B cell (primary cell): Measurements from ENCODE around the gene C20orf204. TPM values are rescaled to one million over a fixed set of nuclear protein-coding genes. Genes with fewer than 3 reads are reported as not detected.

Source experiments
- ATAC-seq: fragments of 200-7000 bp; cut with Tn5 transposase; one replicate; pipeline ENCODE4 v1.10.0; 2021; ENCODE audit warnings: low read depth, mild to moderate bottlenecking, moderate number of reproducible peaks, moderate library complexity
- CTCF ChIA-PET: fragments of 350-600 bp; sonication (Branson Sonifier 250); formaldehyde crosslinking; loops from one replicate; lab custom pipeline; 2021; ENCODE audit warnings: antibody characterized with exemption, inconsistent platforms; lab: Charles Lee
- POLR2A ChIA-PET: fragments of 350-600 bp; sonication (Branson Sonifier 250); formaldehyde crosslinking; loops from one replicate; lab custom pipeline; 2021; ENCODE audit warnings: antibody characterized with exemption; lab: Charles Lee
- DNase-seq: peaks from one replicate; pipeline ENCODE4 v3.0.0; 2013
- H2AFZ ChIP-seq: 2 replicates; pipeline ENCODE4 v1.6.1; 2012; ENCODE audit warnings: mild to moderate bottlenecking, low read depth, low read length; ENCODE audit not compliant: insufficient read depth, poor library complexity, severe bottlenecking
- H3K27ac ChIP-seq, 2 donors: 1 replicate in 1 of 2; 2 replicates in 1 of 2; pipeline ENCODE4 v1.5.1; 2012 to 2013; ENCODE audit warnings: low read length in 2 of 2, mild to moderate bottlenecking in 2 of 2, moderate library complexity in 1 of 2
- H3K27me3 ChIP-seq, 4 experiments: fragments of 200-600 bp in 1 of 4; sonication (generic) in 1 of 4; replicated peaks in 1 of 4; 1 replicate in 2 of 4; 2 replicates in 2 of 4; pipeline versions ENCODE4 v1.6.1 to v1.7.0; 2013 to 2016; ENCODE audit warnings: low read length in 3 of 4, mild to moderate bottlenecking in 2 of 4, mixed read lengths in 1 of 4, moderate library complexity in 1 of 4; ENCODE audit not compliant: insufficient read depth in 4 of 4, control insufficient read depth in 3 of 4; ENCODE audit errors: control extremely low read depth in 1 of 4
- H3K36me3 ChIP-seq, 2 experiments: replicated peaks in 1 of 2; 1 replicate in 1 of 2; 2 replicates in 1 of 2; pipeline versions ENCODE4 v1.6.1 to v1.7.1; 2013; ENCODE audit warnings: low read length in 1 of 2; ENCODE audit not compliant: insufficient read depth in 2 of 2, control insufficient read depth in 1 of 2; ENCODE audit errors: control extremely low read depth in 1 of 2, extremely low read depth in 1 of 2
- H3K4me1 ChIP-seq, 2 donors: fragments of 200-600 bp in 1 of 2; sonication (generic) in 1 of 2; 1 replicate in 1 of 2; 2 replicates in 1 of 2; pipeline versions ENCODE4 v1.5.1 to v1.6.1; 2013 to 2017; ENCODE audit warnings: low read length in 2 of 2; ENCODE audit not compliant: control insufficient read depth in 2 of 2, insufficient read depth in 2 of 2
- H3K4me2 ChIP-seq: replicated peaks from 2 replicates; pipeline ENCODE3; 2012; ENCODE audit warnings: mild to moderate bottlenecking, low read depth, low read length; ENCODE audit not compliant: poor library complexity, severe bottlenecking
- H3K4me3 ChIP-seq, 5 experiments: fragments of 200-600 bp in 1 of 5; sonication (generic) in 1 of 5; 1 replicate in 3 of 5; 2 replicates in 2 of 5; pipeline versions ENCODE4 v1.5.1 to v1.7.0; 2011 to 2016; ENCODE audit warnings: low read length in 4 of 5, mild to moderate bottlenecking in 4 of 5, low read depth in 2 of 5, control low read depth in 1 of 5, moderate library complexity in 1 of 5; ENCODE audit not compliant: insufficient read depth in 1 of 5; ENCODE audit errors: control extremely low read depth in 1 of 5, extremely low read depth in 1 of 5
- H3K79me2 ChIP-seq: fragments of 200-600 bp; sonication (generic); one replicate; pipeline ENCODE4 v1.6.0; 2016; ENCODE audit warnings: low read length; ENCODE audit not compliant: control insufficient read depth, insufficient read depth
- H3K9ac ChIP-seq: fragments of 200-600 bp; sonication (generic); 2 replicates; pipeline ENCODE4 v1.6.1; 2017; ENCODE audit warnings: mild to moderate bottlenecking, low read length, moderate library complexity
- H3K9me3 ChIP-seq, 3 donors: one replicate each; pipeline versions ENCODE4 v1.6.1 to v1.7.1; 2013; ENCODE audit warnings: low read length in 2 of 3; ENCODE audit not compliant: control insufficient read depth in 2 of 3, insufficient read depth in 1 of 3; ENCODE audit errors: control extremely low read depth in 1 of 3
- H4K20me1 ChIP-seq: 2 replicates; pipeline ENCODE4 v1.6.0; 2012; ENCODE audit warnings: mild to moderate bottlenecking, low read length; ENCODE audit not compliant: insufficient read depth, control insufficient read depth, poor library complexity, severe bottlenecking
- H3K27ac Mint-ChIP-seq: one replicate; pipeline ENCODE4 v1.8.0; 2021; ENCODE audit warnings: mixed read lengths
- H3K27me3 Mint-ChIP-seq: one replicate; pipeline ENCODE4 v1.8.0; 2021; ENCODE audit warnings: mixed read lengths
- H3K4me1 Mint-ChIP-seq: one replicate; pipeline ENCODE4 v1.8.0; 2021; ENCODE audit warnings: mixed read lengths
- H3K4me3 Mint-ChIP-seq: one replicate; pipeline ENCODE4 v1.8.0; 2021; ENCODE audit warnings: mixed read lengths
- H3K9me3 Mint-ChIP-seq: one replicate; pipeline ENCODE4 v1.8.0; 2022; ENCODE audit warnings: mixed read lengths; ENCODE audit not compliant: insufficient read depth
- EZH2 ChIP-seq: IDR thresholded peaks from 2 replicates; pipeline ENCODE4 v1.6.1; 2012; ENCODE audit warnings: borderline replicate concordance, low read depth, mild to moderate bottlenecking, moderate library complexity, low read length; ENCODE audit not compliant: insufficient read depth, poor library complexity, severe bottlenecking
- WGBS: methylation state at CpG from one replicate; pipeline ENCODE4 v1.1.5; 2013; ENCODE audit warnings: missing lambda C conversion rate; ENCODE audit not compliant: insufficient coverage; 5-methylcytosine and 5-hydroxymethylcytosine counted together
- intact Hi-C: fragments of 100-400 bp; cut with micrococcal nuclease; formaldehyde crosslinking; loops from one replicate; pipeline ENCODE4 v1.10.0; 2022
- polyA plus RNA-seq: library from polyadenylated mRNA; depleted of rRNA; stranded (reverse); fragments of >200 nt; gene quantifications from 2 replicates; pipeline ENCODE4 v1.2.3, GENCODE V29; 2012
- total RNA-seq, 2 donors: library from RNA; stranded (reverse); fragments of 120-200 nt in 1 of 2; gene quantifications; 1 replicate in 1 of 2; 2 replicates in 1 of 2; pipeline versions ENCODE4 v1.2.3 to v1.2.4, GENCODE V29; 2013 to 2022
- TF ChIP-seq, protein P1 (sequence below): fragments of 200-600 bp; IDR thresholded peaks from one replicate; pipeline ENCODE4 v1.8.0; 2022; ENCODE audit warnings: antibody characterized with exemption, mild to moderate bottlenecking

Gene C20orf204
- total and polyA plus RNA-seq, 2 donors (not counting 1 experiment from before 2014, with no cell fraction given): 0.24 to 2.5 TPM

DNA sequence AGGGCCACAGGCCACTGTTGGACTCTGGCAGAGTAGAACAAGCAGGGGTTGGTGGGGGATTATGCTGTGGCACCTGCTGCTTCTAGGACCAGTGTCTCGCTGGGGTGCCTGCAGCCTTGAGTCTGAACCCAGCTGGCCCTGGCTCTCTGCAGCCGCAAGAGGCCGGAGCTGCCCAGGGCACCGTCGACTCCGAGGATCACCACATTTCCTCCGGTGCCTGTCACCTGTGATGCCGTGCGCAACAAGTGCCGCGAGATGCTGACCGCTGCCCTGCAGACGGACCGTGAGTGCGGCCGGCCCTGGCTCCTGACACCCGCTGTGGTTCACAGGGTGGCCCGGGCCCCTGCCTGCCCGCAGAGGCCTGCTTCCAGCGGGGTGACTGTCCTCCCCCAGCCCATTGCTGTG, 33.2 kb downstream of the C20orf204 start:
- no peak for TF ChIP-seq EZH2
- TF ChIP-seq, protein P1, sequence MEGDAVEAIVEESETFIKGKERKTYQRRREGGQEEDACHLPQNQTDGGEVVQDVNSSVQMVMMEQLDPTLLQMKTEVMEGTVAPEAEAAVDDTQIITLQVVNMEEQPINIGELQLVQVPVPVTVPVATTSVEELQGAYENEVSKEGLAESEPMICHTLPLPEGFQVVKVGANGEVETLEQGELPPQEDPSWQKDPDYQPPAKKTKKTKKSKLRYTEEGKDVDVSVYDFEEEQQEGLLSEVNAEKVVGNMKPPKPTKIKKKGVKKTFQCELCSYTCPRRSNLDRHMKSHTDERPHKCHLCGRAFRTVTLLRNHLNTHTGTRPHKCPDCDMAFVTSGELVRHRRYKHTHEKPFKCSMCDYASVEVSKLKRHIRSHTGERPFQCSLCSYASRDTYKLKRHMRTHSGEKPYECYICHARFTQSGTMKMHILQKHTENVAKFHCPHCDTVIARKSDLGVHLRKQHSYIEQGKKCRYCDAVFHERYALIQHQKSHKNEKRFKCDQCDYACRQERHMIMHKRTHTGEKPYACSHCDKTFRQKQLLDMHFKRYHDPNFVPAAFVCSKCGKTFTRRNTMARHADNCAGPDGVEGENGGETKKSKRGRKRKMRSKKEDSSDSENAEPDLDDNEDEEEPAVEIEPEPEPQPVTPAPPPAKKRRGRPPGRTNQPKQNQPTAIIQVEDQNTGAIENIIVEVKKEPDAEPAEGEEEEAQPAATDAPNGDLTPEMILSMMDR: no peak
- Histone ChIP-seq H3K27me3 (no peaks in the 10 kb centered on the region), H3K27ac (no peak overlapping the region), H3K4me3 (no peak overlapping the region), H2AFZ (no peak overlapping the region), H3K4me2 (no peak overlapping the region), H3K4me1 (peaks cover 49 to 84% of the 10 kb centered on the region in 2 donors), H4K20me1 (peaks cover 47% of the 10 kb centered on the region), H3K9ac (no peak overlapping the region), H3K79me2 (peaks cover 25% of the 10 kb centered on the region), H3K36me3 (peaks cover 0 to 26% of the 10 kb centered on the region in 2 experiments), H3K9me3 (no peaks in the 10 kb centered on the region)
- ATAC-seq (no peak), DNase-seq (no peak)
- POLR2A ChIA-PET: interaction anchor here (1.0 to 2.5 kb wide), 2 partner anchors 9 to 89 kb away, joined by 3 to 19 read pairs; partner anchors contain the start of genes OPRL1, PRPF6 and RGS19
- peak overlapping the region; percentile 53 for H3K27ac Mint-ChIP-seq
- H3K27me3 Mint-ChIP-seq: no peaks in the 10 kb centered on the region
- WGBS: 83% methylated on average over 20 of the region's 20 CpGs
- intact Hi-C loops: no loop called here
- no peaks in the 10 kb centered on the region for H3K9me3 Mint-ChIP-seq
- H3K4me1 Mint-ChIP-seq: peaks cover 64% of the 10 kb centered on the region
- no peak overlapping the region for H3K4me3 Mint-ChIP-seq
- CTCF ChIA-PET: interaction anchor here (0.7 to 2.3 kb wide), 11 partner anchors 9 to 51 kb away, joined by 3 to 10 read pairs (median 8); partner anchors contain the start of genes LKAAEAR1 and RGS19

DNA sequence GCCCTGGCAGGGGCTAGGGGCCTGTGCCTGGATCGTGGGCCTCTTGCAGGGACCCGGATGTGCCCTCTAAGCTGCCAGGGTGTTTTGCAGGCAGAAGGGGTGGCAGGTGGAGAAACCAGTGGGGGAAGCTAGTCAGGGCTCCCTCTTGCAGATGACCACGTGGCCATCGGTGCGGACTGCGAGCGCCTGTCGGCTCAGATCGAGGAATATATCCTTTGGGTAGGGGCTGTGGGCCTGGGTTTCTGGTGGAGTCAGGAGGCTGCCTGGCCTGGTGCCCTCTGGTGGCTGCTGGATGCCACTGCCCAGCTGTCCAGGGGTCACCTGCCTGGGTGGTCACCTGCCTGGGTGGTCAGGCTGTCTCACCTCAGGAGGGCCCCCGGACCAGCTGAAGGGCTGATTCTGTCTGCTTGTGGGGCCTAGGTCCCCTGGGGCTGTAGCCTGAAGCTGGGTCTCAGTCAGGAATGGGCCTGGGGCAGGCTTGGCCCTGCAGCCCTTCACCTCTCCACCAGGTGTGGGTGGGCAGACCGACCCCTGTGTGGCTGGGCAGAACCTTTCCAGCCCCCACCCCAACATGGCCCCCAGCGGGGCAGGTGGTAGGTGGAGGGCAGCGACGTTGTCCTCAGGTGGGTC, 33.7 kb downstream of the C20orf204 start:
- H2AFZ ChIP-seq: no peak overlapping the region
- no peaks in the 10 kb centered on the region for H3K9me3 Mint-ChIP-seq
- peaks cover 48% of the 10 kb centered on the region for H4K20me1 ChIP-seq
- no peak overlapping the region for H3K27ac ChIP-seq
- H3K4me3 Mint-ChIP-seq: no peak overlapping the region
- H3K4me1 Mint-ChIP-seq: peaks cover 62% of the 10 kb centered on the region
- ATAC-seq (no peak), DNase-seq (no peak)
- ChIA-PET POLR2A (interaction anchor here (1.0 to 2.5 kb wide), 2 partner anchors 9 to 89 kb away, joined by 3 to 19 read pairs; partner anchors contain the start of genes OPRL1, PRPF6 and RGS19), CTCF (interaction anchor here (0.7 to 2.3 kb wide), 11 partner anchors 8 to 51 kb away, joined by 3 to 10 read pairs (median 8); partner anchors contain the start of genes LKAAEAR1 and RGS19)
- H3K4me3 ChIP-seq: no peak overlapping the region
- H3K36me3 ChIP-seq: peaks cover 0 to 32% of the 10 kb centered on the region in 2 experiments
- WGBS: 60% methylated on average over 13 of the region's 14 CpGs
- intact Hi-C loops: no loop called here
- H3K4me2 ChIP-seq: no peak overlapping the region
- no peak overlapping the region for H3K27ac Mint-ChIP-seq
- no peak for TF ChIP-seq EZH2
- TF ChIP-seq, protein P1: peak; percentile 73
- peaks cover 22% of the 10 kb centered on the region for H3K79me2 ChIP-seq
- no peaks in the 10 kb centered on the region for H3K9me3 ChIP-seq
- no peaks in the 10 kb centered on the region for H3K27me3 Mint-ChIP-seq
- H3K4me1 ChIP-seq: peaks cover 44 to 83% of the 10 kb centered on the region in 2 donors
- no peaks in the 10 kb centered on the region for H3K27me3 ChIP-seq
- H3K9ac ChIP-seq: no peak overlapping the region
